Activated T-helper 2 cell treated with anti-CD3 and anti-CD28 coated beads, Interferon-gamma antibody, Interleukin-2, Interleukin-4, amounts not matched to agents 10 μg/mL and 5 μg/mL and 100 μg/mL, durations not matched to agents 14 hours and 24 hours and 36 hours (primary cell): ENCODE measurements around the gene GATAD1. TPM values are rescaled to one million over a fixed set of nuclear protein-coding genes. Genes with fewer than 3 reads are reported as not detected.
"Not testable (repeated sequence)": the region's sequence is repeated elsewhere in the genome, so short reads cannot be mapped to it uniquely, and the experiment has no call there.

Source experiments
- DNase-seq: peaks from one replicate; pipeline ENCODE4 v3.0.0; 2021; ENCODE audit warnings: low spot score
- H3K27ac Mint-ChIP-seq: one replicate; pipeline ENCODE4 v1.8.0; 2021; ENCODE audit warnings: mixed read lengths
- H3K27me3 Mint-ChIP-seq: one replicate; pipeline ENCODE4 v1.8.0; 2021; ENCODE audit warnings: low read depth, mixed read lengths
- H3K36me3 Mint-ChIP-seq: one replicate; pipeline ENCODE4 v1.8.0; 2021; ENCODE audit warnings: low read depth, mixed read lengths
- H3K4me1 Mint-ChIP-seq: one replicate; pipeline ENCODE4 v1.8.0; 2021; ENCODE audit warnings: low read depth, mixed read lengths
- H3K4me3 Mint-ChIP-seq: one replicate; pipeline ENCODE4 v1.8.0; 2021; ENCODE audit warnings: low read depth, mild to moderate bottlenecking, moderate library complexity, mixed read lengths
- H3K9me3 Mint-ChIP-seq: one replicate; pipeline ENCODE4 v1.8.0; 2021; ENCODE audit warnings: mixed read lengths
- intact Hi-C: fragments of 100-400 bp; cut with micrococcal nuclease; formaldehyde crosslinking; loops from one replicate; pipeline ENCODE4 v1.15.1; 2023
- total RNA-seq: library from RNA; stranded (reverse); gene quantifications from 2 replicates; pipeline ENCODE4 v1.2.3, GENCODE V29; 2022

GATAD1 gene, protein sequence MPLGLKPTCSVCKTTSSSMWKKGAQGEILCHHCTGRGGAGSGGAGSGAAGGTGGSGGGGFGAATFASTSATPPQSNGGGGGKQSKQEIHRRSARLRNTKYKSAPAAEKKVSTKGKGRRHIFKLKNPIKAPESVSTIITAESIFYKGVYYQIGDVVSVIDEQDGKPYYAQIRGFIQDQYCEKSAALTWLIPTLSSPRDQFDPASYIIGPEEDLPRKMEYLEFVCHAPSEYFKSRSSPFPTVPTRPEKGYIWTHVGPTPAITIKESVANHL
- 25.1 and 25.4 TPM in 2 replicates for total RNA-seq

GRCh38 chr7:92447345-92448204, at the start of gene GATAD1:
GATAD1 (plus strand) TSS chr7:92447482; CDS start chr7:92447730, 248 bp downstream.
- H3K4me1 Mint-ChIP-seq, result peaks cover 15% of the 10 kb centered on the region
- peaks cover 25% of the 10 kb centered on the region for H3K36me3 Mint-ChIP-seq
- H3K27me3 Mint-ChIP-seq, result peaks cover 1% of the 10 kb centered on the region
- intact Hi-C loops, result loop anchor here (1.0 to 10.0 kb wide), 9 partner anchors 23 to 1363 kb away; partner anchors contain the start of genes AKAP9, ANKIB1, CYP51A1 and KRIT1
- peak; percentile 79 for DNase-seq
- H3K9me3 Mint-ChIP-seq, result no peaks in the 10 kb centered on the region
- H3K27ac Mint-ChIP-seq, result peak within 1 kb of the TSS; percentile 90
- peak within 1 kb of the TSS; percentile 85 for H3K4me3 Mint-ChIP-seq

DNA sequence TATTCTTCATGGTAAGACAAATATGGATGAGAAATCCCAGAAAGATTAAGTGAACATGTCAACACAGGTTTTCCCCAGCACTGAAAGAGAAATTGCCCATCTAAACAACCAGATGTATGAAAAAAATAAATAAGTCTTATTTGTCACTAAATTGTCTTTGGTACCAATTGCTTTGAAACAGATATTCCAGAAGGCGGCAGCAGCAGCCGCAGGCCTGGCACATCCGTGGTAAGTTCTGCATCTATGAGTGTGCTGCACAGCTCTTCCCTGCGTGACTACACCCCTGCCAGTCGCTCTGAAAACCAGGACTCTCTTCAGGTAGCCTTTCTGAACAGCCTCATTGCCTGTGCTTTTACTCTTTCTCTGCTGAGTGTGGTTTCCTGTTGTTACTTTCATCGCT, 49.7 kb upstream of the GATAD1 start:
- H3K4me3 Mint-ChIP-seq, result no peak overlapping the region
- H3K4me1 Mint-ChIP-seq, result no peaks in the 10 kb centered on the region
- no peaks in the 10 kb centered on the region for H3K27me3 Mint-ChIP-seq
- DNase-seq, result no peak
- intact Hi-C loops, result no loop called here
- no peaks in the 10 kb centered on the region for H3K9me3 Mint-ChIP-seq
- H3K36me3 Mint-ChIP-seq, result peaks cover 13% of the 10 kb centered on the region
- H3K27ac Mint-ChIP-seq, result no peak overlapping the region

DNA sequence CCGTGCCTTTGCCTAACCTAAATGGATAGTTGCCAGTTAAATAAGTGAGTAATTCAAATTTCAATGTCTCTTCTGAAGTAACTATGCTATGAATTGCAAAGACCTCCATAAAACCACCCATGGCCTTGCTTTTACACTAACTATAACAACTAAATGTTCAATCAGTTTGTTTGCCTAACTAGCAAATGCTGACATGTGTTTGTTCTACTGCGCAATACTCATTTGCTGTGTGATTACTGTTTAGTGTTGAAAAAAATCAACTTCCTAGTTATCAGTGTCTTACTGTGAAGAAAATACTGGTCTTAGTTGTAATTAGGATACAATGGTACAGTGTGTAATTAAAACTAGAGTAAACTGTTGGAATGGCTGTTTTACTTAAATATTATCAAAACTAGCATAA, 47.3 kb upstream of the GATAD1 start:
- intact Hi-C loops, result no loop called here
- Mint-ChIP-seq H3K27ac (no peak overlapping the region), H3K36me3 (peaks cover 24% of the 10 kb centered on the region), H3K9me3 (no peaks in the 10 kb centered on the region), H3K4me1 (peaks cover 18% of the 10 kb centered on the region), H3K27me3 (no peaks in the 10 kb centered on the region), H3K4me3 (no peak overlapping the region)
- DNase-seq, result no peak

DNA sequence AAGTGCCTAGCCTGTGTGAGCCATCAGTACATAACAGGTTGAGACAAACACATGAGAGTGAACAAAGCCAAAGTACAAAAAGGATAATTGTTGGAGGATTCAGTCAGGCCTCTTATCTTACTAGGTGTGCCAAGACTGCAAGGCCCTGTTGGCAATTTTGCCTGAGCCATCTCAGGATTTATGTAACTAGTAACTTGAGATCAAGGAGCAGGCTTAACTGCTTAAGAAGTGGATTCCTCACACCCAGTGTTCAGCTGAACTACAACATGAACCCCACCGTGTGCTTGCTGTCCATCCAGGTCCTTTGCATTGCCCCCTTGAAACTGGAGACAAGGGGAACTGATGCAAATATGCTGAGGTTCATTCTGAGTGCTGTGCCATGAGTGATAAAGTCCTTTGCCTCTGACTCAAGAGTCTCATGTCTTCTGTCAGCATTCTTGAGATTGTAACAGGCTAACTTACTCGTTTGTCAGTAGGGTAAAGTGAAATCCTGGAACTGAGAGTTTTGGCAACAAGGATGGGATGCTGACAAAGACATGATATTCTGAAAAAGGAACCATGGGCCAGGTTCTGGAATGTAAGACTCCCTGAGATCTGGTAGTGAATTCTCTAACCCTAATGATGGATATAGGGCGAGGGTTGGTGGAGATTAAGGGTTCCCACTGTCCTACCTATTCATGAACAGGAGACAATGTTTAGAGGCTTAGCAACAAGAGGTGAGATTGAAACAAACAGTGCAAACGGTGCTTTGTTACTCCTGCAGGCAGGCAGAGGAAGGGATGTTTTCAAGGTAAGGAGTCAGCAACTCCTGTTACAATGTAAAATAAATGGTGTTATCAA, 44.1 kb upstream of the GATAD1 start:
- DNase-seq, result no peak
- intact Hi-C loops, result no loop called here
- no peaks in the 10 kb centered on the region for H3K27me3 Mint-ChIP-seq
- peaks cover 21% of the 10 kb centered on the region for H3K4me1 Mint-ChIP-seq
- H3K9me3 Mint-ChIP-seq, result no peaks in the 10 kb centered on the region
- H3K27ac Mint-ChIP-seq, result no peak overlapping the region
- H3K36me3 Mint-ChIP-seq, result peaks cover 18% of the 10 kb centered on the region
- no peak overlapping the region for H3K4me3 Mint-ChIP-seq

- H3K27me3 Mint-ChIP-seq, result no peaks in the 10 kb centered on the region
- H3K27ac Mint-ChIP-seq, result no peak overlapping the region
- H3K4me1 Mint-ChIP-seq, result peaks cover 21% of the 10 kb centered on the region
- DNase-seq, result no peak
- intact Hi-C loops, result no loop called here
- H3K36me3 Mint-ChIP-seq, result peaks cover 13% of the 10 kb centered on the region
- H3K4me3 Mint-ChIP-seq, result no peak overlapping the region
- no peaks in the 10 kb centered on the region for H3K9me3 Mint-ChIP-seq
Measured at GRCh38 chr7:92403760-92404074, 43.6 kb upstream of the GATAD1 start.

GRCh38 chr7:92404170-92404614, 43.1 kb upstream of the GATAD1 start:
- H3K27me3 Mint-ChIP-seq, result no peaks in the 10 kb centered on the region
- no peak overlapping the region for H3K4me3 Mint-ChIP-seq
- H3K27ac Mint-ChIP-seq, result no peak overlapping the region
- H3K4me1 Mint-ChIP-seq, result peaks cover 21% of the 10 kb centered on the region
- H3K9me3 Mint-ChIP-seq, result no peaks in the 10 kb centered on the region
- intact Hi-C loops, result no loop called here
- peak; percentile 27 for DNase-seq
- peaks cover 12% of the 10 kb centered on the region for H3K36me3 Mint-ChIP-seq

GRCh38 chr7:92409357-92409756, 37.9 kb upstream of the GATAD1 start:
- Mint-ChIP-seq H3K4me1 (peaks cover 9% of the 10 kb centered on the region), H3K36me3 (peaks cover 5% of the 10 kb centered on the region), H3K4me3 (no peak overlapping the region), H3K27me3 (peaks cover 8% of the 10 kb centered on the region), H3K9me3 (no peaks in the 10 kb centered on the region), H3K27ac (no peak overlapping the region)
- intact Hi-C loops, result no loop called here
- DNase-seq, result no peak

DNA sequence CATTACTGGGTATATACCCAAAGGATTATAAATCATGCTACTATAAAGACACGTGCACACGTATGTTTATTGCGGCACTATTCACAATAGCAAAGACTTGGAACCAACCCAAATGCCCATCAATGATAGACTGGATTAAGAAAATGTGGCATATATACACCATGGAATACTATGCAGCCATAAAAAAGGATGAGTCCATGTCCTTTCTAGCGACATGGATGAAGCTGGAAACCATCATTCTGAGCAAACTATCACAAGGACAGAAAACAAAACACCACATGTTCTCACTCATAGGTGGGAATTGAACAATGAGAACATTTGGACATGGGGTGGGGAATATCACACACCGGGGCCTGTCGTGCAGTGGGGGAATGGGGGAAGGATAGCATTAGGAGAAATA, 37.1 kb upstream of the GATAD1 start:
- H3K9me3 Mint-ChIP-seq, H3K4me1 Mint-ChIP-seq, H3K36me3 Mint-ChIP-seq, H3K27ac Mint-ChIP-seq, intact Hi-C loops, H3K27me3 Mint-ChIP-seq, H3K4me3 Mint-ChIP-seq, DNase-seq: not testable (repeated sequence)

DNA sequence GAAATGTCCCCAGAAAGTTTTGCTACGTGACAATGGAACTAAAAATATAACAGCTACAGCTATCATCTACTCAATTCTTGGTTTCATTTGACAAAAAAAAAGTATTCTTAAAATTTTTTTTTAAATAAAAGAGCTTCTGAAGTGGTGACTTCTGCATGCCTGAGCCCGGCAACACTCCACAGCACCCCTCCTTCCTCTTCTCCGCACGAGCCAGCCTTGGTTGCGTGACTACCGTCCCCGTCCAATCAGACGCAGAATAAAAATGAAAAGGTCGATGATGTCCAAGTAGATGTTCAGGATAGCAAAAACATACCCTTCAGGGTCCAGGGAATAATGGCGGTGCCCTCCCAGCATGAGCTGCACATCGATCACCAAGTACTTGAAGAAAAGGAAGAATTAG, 34.5 kb upstream of the GATAD1 start:
- no peaks in the 10 kb centered on the region for H3K4me1 Mint-ChIP-seq
- H3K9me3 Mint-ChIP-seq, result no peaks in the 10 kb centered on the region
- H3K4me3 Mint-ChIP-seq, result no peak overlapping the region
- no peaks in the 10 kb centered on the region for H3K36me3 Mint-ChIP-seq
- intact Hi-C loops, result no loop called here
- peaks cover 8% of the 10 kb centered on the region for H3K27me3 Mint-ChIP-seq
- H3K27ac Mint-ChIP-seq, result no peak overlapping the region
- DNase-seq, result no peak

DNA sequence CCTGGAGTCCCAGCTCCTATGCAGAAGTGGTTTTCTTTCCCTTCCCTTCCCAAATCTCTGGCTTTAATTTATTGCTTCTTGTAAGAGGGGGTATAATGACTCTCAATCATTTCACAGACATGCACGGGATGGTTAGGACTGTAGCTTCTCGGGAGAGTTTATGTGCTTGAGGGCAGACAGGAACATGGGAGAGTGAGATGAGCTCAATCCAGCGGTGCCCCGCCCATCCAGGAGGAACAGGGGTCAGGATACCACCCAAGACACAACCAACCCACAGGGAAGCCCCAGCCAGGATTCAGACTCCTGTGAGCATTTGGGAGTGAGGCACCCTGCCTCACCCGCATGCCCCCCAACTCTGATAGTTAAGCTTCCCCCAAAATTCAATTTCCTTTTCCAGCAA, 33.7 kb upstream of the GATAD1 start:
- Mint-ChIP-seq H3K9me3 (no peaks in the 10 kb centered on the region), H3K4me1 (no peaks in the 10 kb centered on the region), H3K36me3 (no peaks in the 10 kb centered on the region), H3K4me3 (no peak overlapping the region), H3K27ac (no peak overlapping the region), H3K27me3 (peaks cover 8% of the 10 kb centered on the region)
- intact Hi-C loops, result no loop called here
- DNase-seq, result no peak

- intact Hi-C loops, result no loop called here
- H3K9me3 Mint-ChIP-seq, result no peaks in the 10 kb centered on the region
- no peak overlapping the region for H3K27ac Mint-ChIP-seq
- no peak overlapping the region for H3K4me3 Mint-ChIP-seq
- no peaks in the 10 kb centered on the region for H3K4me1 Mint-ChIP-seq
- DNase-seq, result no peak
- no peaks in the 10 kb centered on the region for H3K36me3 Mint-ChIP-seq
- peaks cover 8% of the 10 kb centered on the region for H3K27me3 Mint-ChIP-seq
Measured at GRCh38 chr7:92415225-92415624, 32.1 kb upstream of the GATAD1 start.

- no peak for DNase-seq
- peaks cover 5% of the 10 kb centered on the region for H3K27me3 Mint-ChIP-seq
- no peaks in the 10 kb centered on the region for H3K36me3 Mint-ChIP-seq
- intact Hi-C loops, result no loop called here
- H3K4me3 Mint-ChIP-seq, result no peak overlapping the region
- no peak overlapping the region for H3K27ac Mint-ChIP-seq
- no peaks in the 10 kb centered on the region for H3K9me3 Mint-ChIP-seq
- no peaks in the 10 kb centered on the region for H3K4me1 Mint-ChIP-seq
Measured at GRCh38 chr7:92417913-92418312, 29.4 kb upstream of the GATAD1 start.
